ENCODE results near the gene LCE2C.

The LCE2C gene

DNA sequence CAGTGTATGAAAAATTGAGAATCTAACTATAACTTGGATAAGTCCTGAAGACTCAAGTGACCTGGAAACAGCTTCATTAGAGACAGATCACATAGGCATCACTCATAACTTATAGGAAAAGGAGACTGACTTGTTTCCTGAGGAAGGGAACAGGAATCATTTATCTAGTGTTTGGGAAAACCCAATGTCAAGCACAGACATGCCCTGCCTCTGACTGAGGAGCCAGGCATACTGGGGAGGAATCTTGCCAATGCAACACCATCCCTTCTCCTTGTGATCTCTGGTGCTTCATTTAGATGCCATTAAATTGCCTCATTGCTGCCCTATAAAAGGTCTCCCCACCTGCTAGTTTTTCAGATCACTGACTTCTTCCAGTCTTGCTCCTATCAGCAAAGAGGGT lies 43.2 kb downstream of the LCE2C start:
- DNase-seq (ENCODE audit: low read depth in 2 of 3, low spot score in 1 of 3), result no peak

DNA sequence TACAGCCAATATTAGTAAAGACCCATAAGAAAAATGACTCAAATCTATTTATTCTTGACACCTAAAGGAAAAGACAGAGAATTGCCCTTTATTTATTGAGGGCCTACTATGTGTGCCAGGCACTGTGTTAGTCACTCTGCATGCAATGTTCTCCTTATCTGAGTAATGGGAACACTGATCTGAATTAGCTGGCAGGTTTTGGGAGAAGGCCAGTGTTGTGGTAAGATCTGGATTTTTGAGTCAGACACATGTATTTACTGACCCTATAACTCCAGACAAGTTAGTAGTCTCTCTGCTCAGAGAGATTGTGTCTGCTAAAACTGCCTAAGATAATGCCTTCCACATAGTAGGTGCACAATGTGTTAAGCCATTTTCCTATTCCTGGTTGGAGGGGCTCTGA lies 50.2 kb downstream of the LCE2C start:
- no peak for DNase-seq (ENCODE audit: low read depth in 2 of 3, low spot score in 1 of 3)
